MG63 (cell line): ENCODE measurements around the gene NUP188. TPM values are rescaled to one million over a fixed set of nuclear protein-coding genes. Genes with fewer than 3 reads are reported as not detected.
"Not testable (repeated sequence)": the region's sequence is repeated elsewhere in the genome, so short reads cannot be mapped to it uniquely, and the experiment has no call there.

Experiments
- DNase-seq: peaks from one replicate; pipeline ENCODE4 v3.0.0-alpha.2; 2020
- H3K27me3 ChIP-seq: fragments of 250-450 bp; sonication (Bioruptor Pico); 2 replicates; pipeline ENCODE4 v1.5.1; 2020; ENCODE audit warnings: mild to moderate bottlenecking, moderate library complexity
- H3K36me3 ChIP-seq: fragments of 250-450 bp; sonication (Bioruptor Pico); 2 replicates; pipeline ENCODE4 v1.5.1; 2020; ENCODE audit warnings: mild to moderate bottlenecking, moderate library complexity
- H3K4me3 ChIP-seq: fragments of 250-450 bp; sonication (Bioruptor Pico); 2 replicates; pipeline ENCODE4 v1.5.1; 2020; ENCODE audit warnings: mild to moderate bottlenecking, moderate library complexity
- H3K9me3 ChIP-seq: fragments of 250-450 bp; sonication (Bioruptor Pico); 2 replicates; pipeline ENCODE4 v1.5.1; 2020; ENCODE audit warnings: mild to moderate bottlenecking, moderate library complexity
- total RNA-seq: library from RNA; depleted of rRNA; stranded (reverse); fragments of >200 nt; shearing (Covaris generic); gene quantifications from 2 replicates; pipeline ENCODE4 v1.2.3, GENCODE V29; 2014; ENCODE audit warnings: low replicate concordance

NUP188 gene
- total RNA-seq, 1 experiment from 2014 or later: 22.4 TPM

- no peak for DNase-seq
- Histone ChIP-seq H3K36me3 (no peaks in the 10 kb centered on the region), H3K27me3 (no peaks in the 10 kb centered on the region), H3K4me3 (no peak overlapping the region), H3K9me3 (no peaks in the 10 kb centered on the region)
Observed at GRCh38 chr9:128933731-128934130, 13.8 kb upstream of the NUP188 start.

- Histone ChIP-seq H3K9me3 (no peaks in the 10 kb centered on the region), H3K36me3 (no peaks in the 10 kb centered on the region), H3K27me3 (no peaks in the 10 kb centered on the region), H3K4me3 (no peak overlapping the region)
- no peak for DNase-seq
Observed at GRCh38 chr9:128936171-128936865, 11.2 kb upstream of the NUP188 start.

GRCh38 chr9:128937310-128938165, 10.0 kb upstream of the NUP188 start:
- DNase-seq: no peak
- H3K27me3 ChIP-seq: no peaks in the 10 kb centered on the region
- no peak overlapping the region for H3K4me3 ChIP-seq
- H3K9me3 ChIP-seq: no peaks in the 10 kb centered on the region
- H3K36me3 ChIP-seq: no peaks in the 10 kb centered on the region

GRCh38 chr9:128940271-128940921, 7.1 kb upstream of the NUP188 start:
- Histone ChIP-seq H3K36me3 (no peaks in the 10 kb centered on the region), H3K27me3 (no peaks in the 10 kb centered on the region), H3K4me3 (no peak overlapping the region), H3K9me3 (no peaks in the 10 kb centered on the region)
- DNase-seq: no peak

- H3K4me3 ChIP-seq: no peak overlapping the region
- peaks cover 3% of the 10 kb centered on the region; the same call in 1 of the 2 replicates for H3K36me3 ChIP-seq
- no peaks in the 10 kb centered on the region for H3K9me3 ChIP-seq
- DNase-seq: no peak
- no peaks in the 10 kb centered on the region for H3K27me3 ChIP-seq
Observed at GRCh38 chr9:128940946-128941755, 6.3 kb upstream of the NUP188 start.

GRCh38 chr9:128943832-128944620, 3.5 kb upstream of the NUP188 start:
- no peak for DNase-seq
- Histone ChIP-seq H3K4me3 (no peak overlapping the region), H3K9me3 (no peaks in the 10 kb centered on the region), H3K36me3 (peaks cover 3% of the 10 kb centered on the region; the same call in 1 of the 2 replicates), H3K27me3 (no peaks in the 10 kb centered on the region)

GRCh38 chr9:128944966-128945365, 2.5 kb upstream of the NUP188 start:
- H3K36me3 ChIP-seq, H3K9me3 ChIP-seq, H3K27me3 ChIP-seq, DNase-seq, H3K4me3 ChIP-seq: not testable (repeated sequence)

GRCh38 chr9:128945798-128946501, 1.5 kb upstream of the NUP188 start:
- Histone ChIP-seq H3K9me3 (no peaks in the 10 kb centered on the region), H3K36me3 (peaks cover 10% of the 10 kb centered on the region), H3K4me3 (no peak overlapping the region; the same call in 1 of the 2 replicates), H3K27me3 (no peaks in the 10 kb centered on the region)
- DNase-seq: no peak

GRCh38 chr9:128946571-128947276, 775 bp upstream of the NUP188 start:
- H3K36me3 ChIP-seq: peaks cover 13% of the 10 kb centered on the region
- H3K4me3 ChIP-seq: peak overlapping the region; percentile 92
- DNase-seq: peak; percentile 50
- H3K27me3 ChIP-seq: no peaks in the 10 kb centered on the region
- no peaks in the 10 kb centered on the region for H3K9me3 ChIP-seq

- Histone ChIP-seq H3K27me3 (no peaks in the 10 kb centered on the region), H3K36me3 (peaks cover 16% of the 10 kb centered on the region), H3K4me3 (peak overlapping the region; percentile 92), H3K9me3 (no peaks in the 10 kb centered on the region)
- DNase-seq: no peak
Observed at GRCh38 chr9:128947277-128947526, 297 bp upstream of the NUP188 start.

- H3K9me3 ChIP-seq, DNase-seq, H3K27me3 ChIP-seq, H3K4me3 ChIP-seq: not testable (repeated sequence)
- H3K36me3 ChIP-seq: peaks cover 38% of the 10 kb centered on the region
Observed at GRCh38 chr9:128961403-128961802, 13.9 kb downstream of the NUP188 start.

GRCh38 chr9:128969491-128969890, 22.0 kb downstream of the NUP188 start:
- Histone ChIP-seq H3K27me3 (no peaks in the 10 kb centered on the region), H3K4me3 (no peak overlapping the region), H3K9me3 (no peaks in the 10 kb centered on the region), H3K36me3 (peaks cover 61% of the 10 kb centered on the region)
- no peak for DNase-seq

GRCh38 chr9:128972956-128973355, 25.5 kb downstream of the NUP188 start:
- no peak overlapping the region for H3K4me3 ChIP-seq
- peaks cover 77% of the 10 kb centered on the region for H3K36me3 ChIP-seq
- no peaks in the 10 kb centered on the region for H3K9me3 ChIP-seq
- DNase-seq: peak; percentile 59
- no peaks in the 10 kb centered on the region for H3K27me3 ChIP-seq

GRCh38 chr9:128979111-128979510, 31.6 kb downstream of the NUP188 start:
- Histone ChIP-seq H3K9me3 (no peaks in the 10 kb centered on the region), H3K4me3 (no peak overlapping the region), H3K27me3 (no peaks in the 10 kb centered on the region), H3K36me3 (peaks cover 67% of the 10 kb centered on the region)
- no peak for DNase-seq

GRCh38 chr9:128983536-128983935, 36.0 kb downstream of the NUP188 start:
- H3K4me3 ChIP-seq: no peak overlapping the region
- no peaks in the 10 kb centered on the region for H3K9me3 ChIP-seq
- H3K27me3 ChIP-seq: no peaks in the 10 kb centered on the region
- peaks cover 80% of the 10 kb centered on the region for H3K36me3 ChIP-seq
- DNase-seq: no peak
